GM11168 (cell line): ENCODE results near the gene MB.

Experiments
- in situ Hi-C: fragments of 300-500 bp; cut with MboI; formaldehyde crosslinking; loops from one replicate; pipeline ENCODE4 v1.12.0; 2022; ENCODE audit warnings: low sequenced_read_pairs; ENCODE audit not compliant: unreplicated experiment

MB gene

DNA sequence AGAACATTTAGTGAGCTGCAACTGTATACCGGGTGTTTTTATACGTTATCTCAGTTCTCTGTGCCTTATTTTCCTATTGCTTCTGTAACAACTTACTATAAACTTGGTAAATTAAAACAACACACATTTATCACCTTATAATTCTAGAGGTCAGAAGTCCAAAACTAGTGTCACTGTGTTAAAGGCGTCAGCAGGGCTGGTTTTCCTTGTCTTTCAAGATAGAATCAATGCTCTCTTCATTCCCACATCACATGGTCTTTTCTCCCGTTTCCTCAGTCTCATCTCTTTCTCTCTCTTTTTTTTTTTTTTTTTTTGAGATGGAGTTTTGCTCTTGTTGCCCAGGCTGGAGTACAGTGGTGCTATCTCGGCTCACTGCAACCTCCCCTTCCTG lies 36.1 kb downstream of the MB start:
- in situ Hi-C loops = loop anchor here (5.0 kb wide), 2 partner anchors 149 to 224 kb away; no protein-coding TSS in a partner anchor

GRCh38 chr22:35580351-35581022 lies 36.6 kb downstream of the MB start:
- in situ Hi-C loops = loop anchor here (5.0 kb wide), 2 partner anchors 148 to 223 kb away; no protein-coding TSS in a partner anchor

DNA sequence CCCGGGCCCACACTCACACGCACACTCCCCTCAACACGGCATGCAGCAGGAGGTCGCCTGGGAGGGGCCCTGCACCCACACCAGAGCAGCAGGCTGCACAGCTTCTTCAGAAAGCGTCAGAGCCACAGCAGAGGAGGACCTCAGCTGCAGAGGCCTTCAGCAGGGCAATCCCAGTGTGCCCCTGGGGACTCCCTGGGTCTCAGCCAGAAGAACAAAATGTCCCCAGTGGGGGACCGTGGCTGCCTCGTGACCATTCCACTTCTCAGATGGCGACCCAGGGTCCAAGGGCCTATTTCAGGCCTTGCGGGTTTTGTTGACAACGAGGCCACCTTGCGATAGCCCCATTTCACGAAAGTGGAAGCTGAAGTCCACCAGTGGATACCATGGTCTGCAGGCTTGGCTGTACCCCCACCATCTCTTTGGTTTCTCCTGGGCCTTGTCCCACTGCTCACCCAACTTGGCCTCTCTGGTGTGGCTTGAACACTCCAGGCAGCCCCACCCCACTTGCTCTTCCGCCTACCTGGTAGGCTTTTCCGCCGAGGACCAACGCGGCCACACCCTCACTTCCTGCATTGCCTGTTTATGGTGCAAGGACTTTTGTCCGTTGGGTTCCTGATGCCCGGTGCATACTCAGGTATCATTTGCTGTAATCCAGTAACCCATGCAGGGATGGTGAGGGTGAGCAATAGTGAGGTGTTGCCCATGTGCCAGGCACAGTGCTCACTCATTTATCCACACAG lies 38.1 kb downstream of the MB start:
- in situ Hi-C loops = no loop called here

- in situ Hi-C loops = no loop called here
Measured at GRCh38 chr22:35577799-35578659, 39.1 kb downstream of the MB start.

DNA sequence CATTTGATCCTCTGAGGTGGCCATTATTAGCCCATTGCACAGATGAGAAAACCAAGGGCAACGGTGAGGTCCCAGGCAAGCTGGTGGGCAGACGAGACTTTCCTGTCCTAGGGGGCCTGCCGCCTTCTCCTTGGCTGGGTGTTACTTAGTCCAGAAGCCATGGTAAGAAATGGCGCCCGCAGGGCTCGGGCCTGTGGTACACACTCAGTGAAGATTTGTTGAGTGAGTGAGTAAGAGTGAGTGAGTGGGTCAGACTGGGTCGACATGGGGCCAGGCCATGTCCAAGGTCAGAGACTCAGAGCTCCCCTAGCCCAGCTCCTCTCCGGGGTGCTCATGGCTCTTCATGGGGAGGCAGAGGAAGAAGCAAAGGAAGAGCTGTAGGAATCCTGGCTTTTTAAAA lies 40.5 kb downstream of the MB start:
- in situ Hi-C loops = no loop called here

DNA sequence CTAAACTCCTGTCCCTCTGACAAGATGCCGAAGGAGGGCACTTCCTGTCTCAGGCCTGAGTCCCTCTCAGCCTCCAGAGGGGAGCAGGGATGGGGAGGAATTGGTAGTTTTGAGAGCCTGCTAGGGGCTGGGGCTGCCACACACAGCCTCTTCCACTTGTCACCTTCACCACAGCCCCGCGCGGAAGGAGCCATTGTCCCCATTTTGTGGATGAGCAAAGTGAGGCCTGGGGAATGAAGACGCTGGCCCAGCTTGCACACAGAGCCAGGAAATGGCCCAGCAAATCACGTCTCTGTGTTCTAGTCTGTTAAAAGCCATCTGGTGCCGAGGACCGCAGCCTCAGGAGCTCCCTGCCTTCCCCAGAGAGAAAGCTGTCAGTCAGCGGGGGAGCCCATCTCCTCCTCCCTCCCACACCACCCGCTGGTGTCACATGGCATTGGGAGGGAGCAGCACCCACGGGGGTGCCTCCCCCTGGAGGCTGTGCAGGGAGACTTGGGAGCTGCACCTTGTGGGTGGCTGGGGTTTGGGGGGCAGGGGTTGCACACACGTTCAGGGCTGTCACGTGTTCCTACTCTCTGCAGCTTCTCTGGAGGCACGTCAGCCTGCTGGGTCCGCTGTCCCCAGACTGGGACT lies 41.9 kb downstream of the MB start:
- in situ Hi-C loops = no loop called here

DNA sequence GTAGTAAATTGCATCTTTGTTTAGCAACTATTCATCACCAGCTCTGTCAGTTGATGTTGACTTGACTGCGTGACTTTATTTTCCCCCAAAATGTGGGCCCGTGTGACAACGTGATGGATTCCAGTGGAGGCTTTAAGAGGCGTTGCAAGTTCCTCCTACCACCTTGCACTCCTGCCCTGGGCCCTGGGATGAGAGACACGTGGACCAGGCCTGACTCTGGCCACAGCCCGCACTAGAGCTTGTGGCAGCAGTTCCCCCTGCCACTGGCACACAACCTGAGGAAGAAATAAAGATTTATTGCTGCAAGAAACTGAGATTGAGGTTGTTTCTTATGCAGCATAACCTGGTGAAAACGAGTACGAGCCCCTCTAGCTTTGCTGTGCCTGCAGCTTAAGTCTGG lies 44.6 kb downstream of the MB start:
- in situ Hi-C loops = no loop called here

DNA sequence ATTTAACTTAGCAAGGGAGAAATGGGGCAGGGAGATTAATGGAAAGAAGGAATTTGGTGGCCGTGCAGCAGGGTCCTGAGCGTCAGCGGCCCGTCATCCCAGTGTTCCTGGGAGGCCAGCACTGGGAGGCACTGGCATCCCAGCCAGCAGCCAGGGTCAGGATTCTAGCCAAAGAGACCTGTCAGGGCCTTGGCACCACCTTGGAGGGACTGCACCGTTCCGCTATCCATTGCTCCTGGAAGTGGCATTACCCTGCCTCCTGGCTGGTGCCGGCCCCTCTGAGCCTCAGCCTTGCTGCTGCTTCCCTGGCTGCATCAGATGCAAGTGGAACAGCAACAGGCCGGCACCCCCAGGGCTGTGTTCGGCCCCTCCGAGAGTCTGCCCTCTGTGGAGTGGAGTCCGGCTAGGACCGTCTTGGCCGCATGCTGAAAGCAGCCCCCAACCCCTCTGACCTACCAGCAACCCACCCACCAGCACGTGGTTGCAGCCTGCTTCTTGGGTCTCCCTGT lies 46.4 kb downstream of the MB start:
- in situ Hi-C loops = no loop called here

DNA sequence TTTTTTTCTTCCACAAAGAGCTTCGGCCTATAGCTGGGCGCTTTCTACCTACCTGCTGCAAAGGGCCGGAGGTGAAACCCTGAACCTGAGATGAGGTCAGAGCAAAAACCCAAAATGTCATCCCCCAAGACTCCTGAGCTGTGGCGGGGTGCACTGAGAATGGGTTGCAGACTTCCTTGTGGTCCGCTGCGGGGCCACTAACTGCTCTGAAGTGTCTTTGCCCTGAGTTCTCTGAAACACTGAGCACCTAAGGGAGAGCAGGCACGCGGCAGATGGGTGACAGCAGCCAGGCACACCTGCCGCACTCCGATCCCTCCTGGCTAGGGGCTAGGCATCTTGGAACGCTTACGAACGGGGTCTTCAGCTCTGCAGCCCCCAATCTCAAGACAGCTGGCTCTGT lies 47.2 kb downstream of the MB start:
- in situ Hi-C loops = no loop called here

DNA sequence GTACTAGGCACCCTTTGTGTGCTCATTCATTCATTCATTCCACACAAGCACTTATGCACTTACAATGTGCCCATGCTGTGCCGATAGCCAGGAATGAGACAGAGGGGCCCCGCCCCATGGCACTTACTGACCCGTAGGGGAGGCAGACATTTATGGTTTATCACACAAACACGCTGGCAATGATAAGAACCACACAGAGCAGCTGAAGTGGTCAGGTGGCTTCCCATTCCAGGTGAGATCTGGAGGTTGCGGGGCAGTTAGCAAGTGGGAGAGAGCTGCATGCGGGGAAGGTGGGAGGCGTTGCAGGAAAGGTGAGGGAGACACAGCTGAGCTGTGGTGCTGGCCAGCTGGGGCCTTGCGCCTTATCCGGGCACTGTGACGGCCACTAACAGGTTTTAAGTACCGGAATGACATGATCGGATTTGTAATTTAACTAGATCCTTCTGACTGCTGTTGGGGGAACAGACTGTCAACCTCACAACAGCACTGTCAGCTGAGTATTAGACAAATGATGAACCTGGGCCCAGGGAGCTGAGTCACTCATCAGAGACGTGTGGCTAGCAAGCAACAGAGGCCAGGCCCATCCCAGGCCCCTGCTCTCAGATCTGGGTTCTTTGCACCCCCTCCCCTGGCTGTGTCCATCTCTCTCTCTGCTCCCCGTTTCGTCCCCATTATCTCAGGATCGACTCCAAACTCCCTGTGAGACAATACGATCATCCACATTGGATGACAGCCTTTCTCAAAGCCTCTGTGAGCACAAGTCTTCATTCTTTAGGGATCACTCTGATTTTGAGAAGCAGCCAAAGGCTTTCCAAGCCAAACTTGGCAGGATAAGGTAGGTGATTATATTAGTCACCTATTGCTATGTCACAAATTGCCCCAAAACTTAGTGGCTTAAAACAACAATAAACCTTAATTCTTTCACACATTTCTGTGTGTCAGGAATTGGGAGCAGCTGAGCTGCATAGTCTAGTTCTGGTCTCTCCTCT lies 48.1 kb downstream of the MB start:
- in situ Hi-C loops = no loop called here

DNA sequence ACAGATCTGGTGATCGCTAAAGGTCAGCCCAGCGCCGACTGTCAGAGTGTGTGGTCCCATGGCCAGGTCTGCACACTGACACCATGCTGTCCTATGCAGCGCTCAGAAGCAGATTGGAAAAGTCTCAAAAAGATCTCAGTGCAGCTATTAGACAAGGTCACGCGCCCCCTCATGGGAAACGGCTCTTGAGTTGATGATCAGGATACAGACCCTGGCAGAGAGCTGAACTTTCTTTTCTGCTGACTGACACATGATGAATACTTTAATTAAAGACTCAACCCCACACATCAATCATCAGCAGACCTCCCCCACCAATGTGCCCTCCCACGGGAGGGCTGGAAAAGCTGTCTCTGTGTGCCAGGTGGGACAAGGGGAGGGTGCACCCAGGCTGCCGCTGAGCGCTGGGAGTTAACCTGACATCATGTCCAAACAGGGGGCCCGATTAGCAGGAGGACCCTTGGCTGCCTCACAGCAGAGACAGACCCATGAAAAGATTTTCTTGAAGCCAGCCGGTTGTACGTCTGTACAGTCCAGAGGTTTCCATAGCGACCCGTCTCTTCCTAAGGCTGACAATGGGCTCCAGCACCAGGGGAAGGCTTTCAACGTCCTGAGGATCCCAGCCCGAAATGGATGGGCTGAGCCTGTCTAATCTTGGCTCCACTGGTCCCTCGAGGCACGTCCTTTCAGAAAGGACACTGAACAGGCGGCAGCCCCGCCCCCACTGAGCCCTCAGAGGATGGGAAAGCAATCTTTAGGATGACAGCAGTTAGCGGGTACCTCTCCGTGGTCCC lies 49.6 kb downstream of the MB start:
- in situ Hi-C loops = no loop called here

DNA sequence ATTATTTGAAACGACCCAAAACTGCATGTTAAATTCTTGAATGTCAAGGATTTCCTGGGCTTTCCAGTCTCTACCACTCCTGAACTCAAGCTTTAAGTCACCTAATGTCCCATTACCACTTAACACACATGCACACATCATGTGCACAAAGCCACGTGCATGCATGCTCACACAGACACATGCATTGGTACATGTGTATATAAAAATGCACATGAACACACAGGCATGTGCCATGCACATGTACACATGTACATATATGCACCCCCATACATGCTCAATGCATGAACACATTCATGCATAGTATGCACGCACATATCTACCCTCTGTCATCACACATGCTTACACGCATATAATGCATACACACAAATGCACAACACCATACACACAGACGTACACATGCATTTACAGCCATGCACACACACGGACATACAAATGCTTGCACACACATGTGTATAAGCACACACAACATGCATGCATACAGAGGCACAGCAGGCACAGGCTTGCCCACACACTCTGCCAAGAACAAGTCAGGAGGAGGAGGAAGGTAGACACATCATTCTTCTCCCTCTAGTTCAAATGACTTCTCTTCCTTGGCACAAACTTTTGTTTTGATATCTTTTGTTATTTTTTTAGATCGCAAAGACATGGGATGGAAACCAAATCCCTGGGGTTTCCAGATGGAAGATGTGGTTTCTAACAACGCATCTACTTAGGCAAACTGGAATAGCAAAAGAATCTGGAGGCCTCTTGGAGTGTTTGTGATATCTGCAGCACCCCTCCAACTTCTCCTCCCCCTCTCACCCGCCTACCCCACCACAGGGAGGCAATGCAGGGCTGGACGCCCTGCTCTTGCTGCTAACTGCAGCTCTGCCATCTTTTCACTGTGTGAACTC lies 51.9 kb downstream of the MB start:
- in situ Hi-C loops = no loop called here

- in situ Hi-C loops = no loop called here
Measured at GRCh38 chr22:35563211-35563610, 53.9 kb downstream of the MB start.

GRCh38 chr22:35561796-35562526 lies 55.2 kb downstream of the MB start:
- in situ Hi-C loops = no loop called here

- in situ Hi-C loops = no loop called here
Measured at GRCh38 chr22:35560824-35561223, 56.3 kb downstream of the MB start.

GRCh38 chr22:35560366-35560765 lies 56.8 kb downstream of the MB start:
- in situ Hi-C loops = no loop called here
